Lower leg skin (tissue), 3 donors: ENCODE measurements around the gene XRCC6.

Experiments used
- CTCF ChIP-seq, 3 donors: fragments of 450-650 bp; IDR thresholded peaks; one replicate each; pipeline ENCODE4 v1.5.1; 2016; ENCODE audit warnings: antibody characterized with exemption in 3 of 3, mild to moderate bottlenecking in 3 of 3, moderate library complexity in 2 of 3
- POLR2A ChIP-seq, 2 donors: fragments of 450-650 bp; IDR thresholded peaks; one replicate each; pipeline ENCODE4 v1.6.1; 2016 to 2017; ENCODE audit warnings: antibody characterized with exemption in 2 of 2, mild to moderate bottlenecking in 1 of 2, moderate library complexity in 1 of 2

GRCh38 chr22:41696703-41697102, 75.6 kb downstream of the XRCC6 start:
- TF ChIP-seq CTCF (IDR thresholded peaks at IDR 0.05) (no peak), POLR2A (IDR thresholded peaks at IDR 0.05) (no peak)
